C4-2B (cell line): ENCODE data around the gene SP8.

Source experiments
- CTCF ChIP-seq: fragments of 450-650 bp; conservative IDR thresholded peaks from 2 replicates; pipeline ENCODE4 v1.5.1; 2017; ENCODE audit warnings: mild to moderate bottlenecking
- ZFX ChIP-seq: fragments of 450-650 bp; IDR thresholded peaks from 2 replicates; pipeline ENCODE4 v1.6.1; 2017

DNA sequence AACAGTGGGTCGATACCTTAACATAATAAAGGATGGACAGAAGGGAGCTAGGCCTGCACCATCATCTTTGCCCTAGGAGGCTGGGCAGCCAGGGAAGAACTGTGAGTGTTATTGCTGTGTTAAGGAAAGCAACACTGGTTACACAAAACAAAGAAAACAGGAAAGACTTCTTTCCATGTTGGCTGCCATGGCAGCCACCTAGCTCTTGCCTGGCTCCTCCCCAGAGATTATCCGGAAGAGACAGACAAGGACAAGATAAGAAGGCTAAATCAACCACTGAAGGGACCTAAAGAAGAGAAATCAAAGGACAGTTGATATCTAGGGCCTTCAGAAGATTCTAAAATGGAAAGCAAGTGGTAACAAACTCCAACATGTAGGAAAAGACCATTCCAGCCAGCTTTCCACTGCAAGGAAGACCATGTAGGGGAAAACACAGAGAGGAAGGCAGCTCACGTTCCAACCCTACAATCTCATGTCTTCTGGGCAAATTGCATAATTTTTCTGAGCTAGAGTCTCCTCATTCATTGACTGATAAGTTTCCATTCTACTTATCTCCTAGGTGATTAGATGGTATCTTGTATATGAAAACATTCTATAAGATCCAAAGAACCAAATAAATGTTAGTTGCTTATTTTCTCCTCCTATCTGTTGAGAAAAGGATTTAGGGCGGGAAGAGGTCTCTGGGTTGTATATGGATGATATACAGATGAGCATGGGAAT lies 51.2 kb downstream of the SP8 start:
- TF ChIP-seq CTCF (no peak), ZFX (no peak)
